Natural killer cell (primary cell): Measurements from ENCODE around the gene RNF114. TPM values are rescaled to one million over a fixed set of nuclear protein-coding genes. Genes with fewer than 3 reads are reported as not detected.
A peak's percentile ranks its signal among the peaks of the same experiment; 100 is the strongest.

Experiments
- ATAC-seq, 3 donors: fragments of 150-1000 bp in 2 of 3; fragments of 200-7000 bp in 1 of 3; cut with Tn5 transposase; 1 replicate in 1 of 3; 2 replicates in 2 of 3; pipeline ENCODE4 v1.10.0; 2021; ENCODE audit warnings: mild to moderate bottlenecking in 2 of 3, moderate library complexity in 2 of 3
- DNase-seq, 2 donors: peaks; one replicate each; pipeline versions ENCODE4 v3.0.0 to v3.0.0-alpha.2; 2013 to 2021; ENCODE audit warnings: mixed read lengths in 1 of 2
- H3K27ac ChIP-seq: one replicate; pipeline ENCODE4 v1.5.1; 2013; ENCODE audit warnings: mild to moderate bottlenecking, low read length
- H3K27me3 ChIP-seq: one replicate; pipeline ENCODE4 v1.6.1; 2013; ENCODE audit warnings: low read length; ENCODE audit not compliant: control insufficient read depth, insufficient read depth
- H3K36me3 ChIP-seq: one replicate; pipeline ENCODE4 v1.6.1; 2013; ENCODE audit warnings: low read length; ENCODE audit not compliant: control insufficient read depth, insufficient read depth
- H3K4me1 ChIP-seq: one replicate; pipeline ENCODE4 v1.6.1; 2013; ENCODE audit warnings: low read length; ENCODE audit not compliant: control insufficient read depth, insufficient read depth
- H3K4me3 ChIP-seq: one replicate; pipeline ENCODE4 v1.5.1; 2013; ENCODE audit warnings: low read length
- H3K9me3 ChIP-seq: one replicate; pipeline ENCODE4 v1.6.1; 2013; ENCODE audit warnings: low read length; ENCODE audit not compliant: control insufficient read depth, insufficient read depth
- H3K27ac Mint-ChIP-seq, 2 donors: one replicate each; pipeline ENCODE4 v1.8.0; 2022; ENCODE audit warnings: mild to moderate bottlenecking in 2 of 2, mixed read lengths in 2 of 2, moderate library complexity in 1 of 2
- H3K27me3 Mint-ChIP-seq, 2 donors: one replicate each; pipeline ENCODE4 v1.8.0; 2022; ENCODE audit warnings: low read depth in 2 of 2, mixed read lengths in 2 of 2
- H3K36me3 Mint-ChIP-seq: one replicate; pipeline ENCODE4 v1.8.0; 2022; ENCODE audit warnings: mixed read lengths
- H3K4me1 Mint-ChIP-seq, 2 donors: one replicate each; pipeline ENCODE4 v1.8.0; 2022; ENCODE audit warnings: mixed read lengths in 2 of 2
- H3K4me3 Mint-ChIP-seq: one replicate; pipeline ENCODE4 v1.8.0; 2022; ENCODE audit warnings: mild to moderate bottlenecking, moderate library complexity, mixed read lengths
- H3K9me3 Mint-ChIP-seq, 2 donors: one replicate each; pipeline ENCODE4 v1.8.0; 2022; ENCODE audit warnings: mixed read lengths in 2 of 2
- WGBS: methylation state at CpG from one replicate; pipeline ENCODE4 v1.1.7; 2013; ENCODE audit warnings: missing lambda C conversion rate; ENCODE audit not compliant: insufficient coverage; 5-methylcytosine and 5-hydroxymethylcytosine counted together
- intact Hi-C: fragments of 100-400 bp; cut with micrococcal nuclease; formaldehyde crosslinking; loops from one replicate; pipeline ENCODE4 v1.14.2; 2022
- total RNA-seq, 4 donors: library from RNA; stranded (reverse); fragments of 120-200 nt in 1 of 4; gene quantifications; one replicate each; pipeline versions ENCODE4 v1.2.3 to v1.2.4, GENCODE V29; 2013 to 2022
- TF ChIP-seq, protein P1 (sequence below): fragments of 200-600 bp; IDR thresholded peaks from one replicate; pipeline ENCODE4 v1.8.0; 2022; ENCODE audit warnings: antibody characterized with exemption

Gene RNF114
- total RNA-seq, 3 donors from 2014 or later (not counting 1 experiment from before 2014, with no cell fraction given) = 92.3 to 108 (median 100) TPM

DNA sequence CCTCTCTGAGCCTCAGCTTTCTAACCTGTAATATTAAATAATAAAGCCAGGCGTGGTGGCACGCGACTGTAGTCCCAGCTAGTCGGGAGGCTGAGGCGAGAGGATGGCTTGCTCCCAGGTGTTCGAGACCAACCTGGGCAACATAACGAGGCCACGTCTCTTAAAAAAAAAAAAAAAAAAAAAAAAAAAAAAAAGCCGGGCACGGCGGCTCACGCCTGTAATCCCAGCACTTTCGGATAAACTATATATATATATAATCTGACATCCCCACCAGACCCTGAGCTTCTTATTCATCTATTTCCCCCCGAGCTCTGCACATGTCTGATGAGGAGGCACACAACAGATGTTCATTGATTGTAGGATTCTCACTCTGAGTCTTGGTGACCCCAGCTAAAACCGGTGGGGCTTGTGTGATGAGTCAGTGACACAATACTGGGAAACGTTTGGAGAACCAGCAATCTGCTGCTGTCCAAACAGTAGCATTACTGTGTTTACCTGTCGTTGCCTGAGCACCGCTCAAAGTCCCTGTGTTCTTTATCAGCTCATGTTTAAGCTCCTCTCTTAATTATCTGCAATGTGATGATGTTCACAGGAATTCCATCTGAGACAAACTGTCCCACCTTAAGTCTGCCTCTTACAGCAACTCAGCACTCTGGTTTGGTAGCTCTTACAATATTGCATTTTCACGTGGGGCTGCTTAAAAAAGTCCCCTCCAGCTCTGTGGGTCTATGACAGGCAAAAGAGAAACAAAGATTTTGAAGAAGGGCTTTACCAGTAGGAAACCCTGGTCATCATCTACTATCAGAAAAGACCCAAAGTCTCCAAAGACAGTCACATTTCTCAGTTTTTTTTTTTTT is 19.8 kb upstream of the RNF114 start:
- peak in 1 of 2 donors; percentile 40 for DNase-seq
- H3K27ac Mint-ChIP-seq = peak overlapping the region; percentile 100
- no peaks in the 10 kb centered on the region for H3K9me3 Mint-ChIP-seq
- H3K36me3 Mint-ChIP-seq = no peaks in the 10 kb centered on the region
- Histone ChIP-seq H3K27ac (peak overlapping the region; percentile 96), H3K27me3 (no peaks in the 10 kb centered on the region), H3K4me1 (peaks cover 26% of the 10 kb centered on the region), H3K36me3 (no peaks in the 10 kb centered on the region), H3K4me3 (peak overlapping the region; percentile 82), H3K9me3 (no peaks in the 10 kb centered on the region)
- H3K4me1 Mint-ChIP-seq = peaks cover 41% of the 10 kb centered on the region in 2 donors
- WGBS = 55% methylated on average over 14 of the region's 19 CpGs
- ATAC-seq = no peak
- H3K4me3 Mint-ChIP-seq = peak overlapping the region; percentile 98
- intact Hi-C loops = no loop called here
- no peaks in the 10 kb centered on the region for H3K27me3 Mint-ChIP-seq
- TF ChIP-seq, protein P1, sequence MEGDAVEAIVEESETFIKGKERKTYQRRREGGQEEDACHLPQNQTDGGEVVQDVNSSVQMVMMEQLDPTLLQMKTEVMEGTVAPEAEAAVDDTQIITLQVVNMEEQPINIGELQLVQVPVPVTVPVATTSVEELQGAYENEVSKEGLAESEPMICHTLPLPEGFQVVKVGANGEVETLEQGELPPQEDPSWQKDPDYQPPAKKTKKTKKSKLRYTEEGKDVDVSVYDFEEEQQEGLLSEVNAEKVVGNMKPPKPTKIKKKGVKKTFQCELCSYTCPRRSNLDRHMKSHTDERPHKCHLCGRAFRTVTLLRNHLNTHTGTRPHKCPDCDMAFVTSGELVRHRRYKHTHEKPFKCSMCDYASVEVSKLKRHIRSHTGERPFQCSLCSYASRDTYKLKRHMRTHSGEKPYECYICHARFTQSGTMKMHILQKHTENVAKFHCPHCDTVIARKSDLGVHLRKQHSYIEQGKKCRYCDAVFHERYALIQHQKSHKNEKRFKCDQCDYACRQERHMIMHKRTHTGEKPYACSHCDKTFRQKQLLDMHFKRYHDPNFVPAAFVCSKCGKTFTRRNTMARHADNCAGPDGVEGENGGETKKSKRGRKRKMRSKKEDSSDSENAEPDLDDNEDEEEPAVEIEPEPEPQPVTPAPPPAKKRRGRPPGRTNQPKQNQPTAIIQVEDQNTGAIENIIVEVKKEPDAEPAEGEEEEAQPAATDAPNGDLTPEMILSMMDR = no peak

DNA sequence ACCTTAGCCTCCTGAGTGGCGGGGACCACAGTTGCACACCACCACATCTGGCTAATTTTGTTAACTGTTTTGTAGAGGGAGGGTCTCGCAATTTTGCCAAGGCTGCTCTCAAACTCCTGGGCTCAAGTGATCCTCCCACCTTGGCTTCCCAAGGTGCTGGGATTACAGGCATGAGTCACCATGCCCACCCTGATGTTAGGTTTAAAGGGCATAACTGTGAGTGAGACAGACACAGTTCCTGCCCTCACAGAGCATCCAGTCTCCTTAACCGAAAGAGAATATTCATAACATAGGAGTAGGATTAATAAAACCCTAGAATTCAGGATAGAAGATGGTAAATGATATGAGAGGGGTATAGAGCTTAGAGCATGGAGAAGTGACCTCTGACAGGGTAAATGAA is 17.8 kb upstream of the RNF114 start:
- TF ChIP-seq, protein P1 = no peak
- Histone ChIP-seq H3K27me3 (no peaks in the 10 kb centered on the region), H3K27ac (no peak overlapping the region), H3K4me1 (peaks cover 24% of the 10 kb centered on the region), H3K4me3 (no peak overlapping the region), H3K36me3 (no peaks in the 10 kb centered on the region), H3K9me3 (no peaks in the 10 kb centered on the region)
- Mint-ChIP-seq H3K4me3 (no peak overlapping the region), H3K36me3 (no peaks in the 10 kb centered on the region), H3K27me3 (no peaks in the 10 kb centered on the region), H3K4me1 (peaks cover 32 to 33% of the 10 kb centered on the region in 2 donors), H3K9me3 (no peaks in the 10 kb centered on the region), H3K27ac (no peak overlapping the region)
- 89% methylated on average over 2 of the region's 3 CpGs for WGBS
- DNase-seq = no peak
- intact Hi-C loops = no loop called here
- ATAC-seq = no peak

DNA sequence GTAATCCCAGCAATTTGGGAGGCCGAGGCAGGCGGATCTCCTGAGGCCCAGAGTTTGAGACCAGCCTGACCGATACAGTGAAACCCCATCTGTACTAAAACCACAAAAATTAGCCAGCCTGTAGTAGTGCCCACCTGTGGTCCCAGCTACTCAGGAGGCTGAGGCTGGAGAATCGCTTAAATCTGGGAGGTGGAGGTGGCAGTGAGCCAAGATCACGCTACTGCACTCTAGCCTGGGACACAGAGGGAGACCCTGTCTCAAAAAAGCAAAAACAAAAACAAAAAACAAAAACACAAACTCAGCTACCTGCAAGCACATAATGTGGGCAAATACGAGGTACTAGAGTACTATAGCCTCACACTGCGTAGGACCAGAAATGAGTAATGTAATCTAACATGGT is 17.2 kb upstream of the RNF114 start:
- no peaks in the 10 kb centered on the region for H3K36me3 ChIP-seq
- Mint-ChIP-seq H3K36me3 (no peaks in the 10 kb centered on the region), H3K4me1 (peaks cover 26 to 27% of the 10 kb centered on the region in 2 donors), H3K4me3 (no peak overlapping the region), H3K27me3 (no peaks in the 10 kb centered on the region), H3K27ac (no peak overlapping the region), H3K9me3 (no peaks in the 10 kb centered on the region)
- H3K27me3 ChIP-seq = no peaks in the 10 kb centered on the region
- H3K4me1 ChIP-seq = peaks cover 19% of the 10 kb centered on the region
- ATAC-seq (no peak), DNase-seq (no peak)
- no peaks in the 10 kb centered on the region for H3K9me3 ChIP-seq
- intact Hi-C loops = no loop called here
- WGBS = 78% methylated on average over 7 of the region's 7 CpGs
- H3K27ac ChIP-seq = no peak overlapping the region
- TF ChIP-seq, protein P1 = no peak
- H3K4me3 ChIP-seq = no peak overlapping the region
